ENCODE measurements around the gene TRIML2. TPM values are rescaled to one million over a fixed set of nuclear protein-coding genes. Genes with fewer than 3 reads are reported as not detected.

Gene TRIML2
- total RNA-seq, 2 donors from 2014 or later: not detected

- Histone ChIP-seq H3K4me3 (no peak overlapping the region), H3K27me3 (no peaks in the 10 kb centered on the region), H3K36me3 (no peaks in the 10 kb centered on the region), H3K9me3 (no peaks in the 10 kb centered on the region), H3K4me1 (no peaks in the 10 kb centered on the region), H3K27ac (no peak overlapping the region)
- DNase-seq (ENCODE audit: low spot score): no peak
- no peak for TF ChIP-seq CTCF (IDR thresholded peaks at IDR 0.05)
Observed at GRCh38 chr4:188106454-188106853, 2.9 kb downstream of the TRIML2 start.

GRCh38 chr4:188092824-188093223, 16.6 kb downstream of the TRIML2 start:
- no peak overlapping the region for H3K4me3 ChIP-seq
- TF ChIP-seq CTCF (IDR thresholded peaks at IDR 0.05): no peak
- no peaks in the 10 kb centered on the region for H3K4me1 ChIP-seq

GRCh38 chr4:188086858-188087257, 22.5 kb downstream of the TRIML2 start:
- no peak for DNase-seq (ENCODE audit: low spot score)
- Histone ChIP-seq H3K27me3 (no peaks in the 10 kb centered on the region), H3K36me3 (no peaks in the 10 kb centered on the region), H3K9me3 (no peaks in the 10 kb centered on the region), H3K4me3 (no peak overlapping the region), H3K4me1 (no peaks in the 10 kb centered on the region), H3K27ac (no peak overlapping the region)
- no peak for TF ChIP-seq CTCF (IDR thresholded peaks at IDR 0.05)

More at GRCh38 chr4:188092824-188093223, 16.6 kb downstream of the TRIML2 start:
- Histone ChIP-seq H3K27ac (no peak overlapping the region), H3K9me3 (no peaks in the 10 kb centered on the region), H3K36me3 (no peaks in the 10 kb centered on the region), H3K27me3 (no peaks in the 10 kb centered on the region)
- DNase-seq (ENCODE audit: low spot score): no peak

GRCh38 chr4:188082796-188083195, 26.6 kb downstream of the TRIML2 start:
- H3K4me3 ChIP-seq: no peak overlapping the region
- no peak overlapping the region for H3K27ac ChIP-seq
- H3K27me3 ChIP-seq: no peaks in the 10 kb centered on the region
- no peak for DNase-seq (ENCODE audit: low spot score)
- no peaks in the 10 kb centered on the region for H3K4me1 ChIP-seq
- TF ChIP-seq CTCF (IDR thresholded peaks at IDR 0.05): no peak
- H3K36me3 ChIP-seq: no peaks in the 10 kb centered on the region
- no peaks in the 10 kb centered on the region for H3K9me3 ChIP-seq

- no peak for TF ChIP-seq CTCF (IDR thresholded peaks at IDR 0.05)
- H3K4me1 ChIP-seq: no peaks in the 10 kb centered on the region
- no peak for DNase-seq (ENCODE audit: low spot score)
- no peaks in the 10 kb centered on the region for H3K9me3 ChIP-seq
- H3K4me3 ChIP-seq: no peak overlapping the region
- H3K36me3 ChIP-seq: no peaks in the 10 kb centered on the region
- no peaks in the 10 kb centered on the region for H3K27me3 ChIP-seq
- H3K27ac ChIP-seq: no peak overlapping the region
Observed at GRCh38 chr4:188078116-188078515, 31.3 kb downstream of the TRIML2 start.

- Histone ChIP-seq H3K27me3 (no peaks in the 10 kb centered on the region), H3K4me3 (no peak overlapping the region), H3K9me3 (no peaks in the 10 kb centered on the region), H3K27ac (no peak overlapping the region), H3K36me3 (no peaks in the 10 kb centered on the region), H3K4me1 (no peaks in the 10 kb centered on the region)
- no peak for TF ChIP-seq CTCF (IDR thresholded peaks at IDR 0.05)
- DNase-seq (ENCODE audit: low spot score): no peak
Observed at GRCh38 chr4:188076169-188076568, 33.2 kb downstream of the TRIML2 start.

Data from right atrium auricular region (tissue), 2 donors.